Activated T-helper 1 cell treated with anti-CD3 and anti-CD28 coated beads, Interleukin-12 subunit alpha, Interleukin-12 subunit beta, Interleukin-2, Interleukin-4 antibody, amounts not matched to agents 30 ng/mL and 10 ng/mL and 1 ng/mL, durations not matched to agents 14 hours and 24 hours and 36 hours (primary cell): ENCODE measurements around the gene EEPD1. TPM values are rescaled to one million over a fixed set of nuclear protein-coding genes. Genes with fewer than 3 reads are reported as not detected.

Experiments
- DNase-seq: peaks from one replicate; pipeline ENCODE4 v3.0.0; 2021; ENCODE audit warnings: low spot score
- H3K27ac Mint-ChIP-seq: one replicate; pipeline ENCODE4 v1.8.0; 2021; ENCODE audit warnings: mild to moderate bottlenecking, mixed read lengths
- H3K27me3 Mint-ChIP-seq: one replicate; pipeline ENCODE4 v1.8.0; 2022; ENCODE audit warnings: mild to moderate bottlenecking, moderate library complexity, mixed read lengths; ENCODE audit not compliant: insufficient read depth
- H3K36me3 Mint-ChIP-seq: one replicate; pipeline ENCODE4 v1.8.0; 2021; ENCODE audit warnings: low read depth, mixed read lengths
- H3K4me1 Mint-ChIP-seq: one replicate; pipeline ENCODE4 v1.8.0; 2021; ENCODE audit warnings: low read depth, mixed read lengths
- H3K4me3 Mint-ChIP-seq: one replicate; pipeline ENCODE4 v1.8.0; 2021; ENCODE audit warnings: mild to moderate bottlenecking, moderate library complexity, mixed read lengths
- H3K9me3 Mint-ChIP-seq: one replicate; pipeline ENCODE4 v1.8.0; 2021; ENCODE audit warnings: mixed read lengths
- intact Hi-C: fragments of 100-400 bp; cut with micrococcal nuclease; formaldehyde crosslinking; loops from one replicate; pipeline ENCODE4 v1.15.1; 2024
- total RNA-seq: library from RNA; stranded (reverse); gene quantifications from 2 replicates; pipeline ENCODE4 v1.2.3, GENCODE V29; 2022

The EEPD1 gene
- total RNA-seq, 1 donor from 2014 or later: 0.91 TPM

DNA sequence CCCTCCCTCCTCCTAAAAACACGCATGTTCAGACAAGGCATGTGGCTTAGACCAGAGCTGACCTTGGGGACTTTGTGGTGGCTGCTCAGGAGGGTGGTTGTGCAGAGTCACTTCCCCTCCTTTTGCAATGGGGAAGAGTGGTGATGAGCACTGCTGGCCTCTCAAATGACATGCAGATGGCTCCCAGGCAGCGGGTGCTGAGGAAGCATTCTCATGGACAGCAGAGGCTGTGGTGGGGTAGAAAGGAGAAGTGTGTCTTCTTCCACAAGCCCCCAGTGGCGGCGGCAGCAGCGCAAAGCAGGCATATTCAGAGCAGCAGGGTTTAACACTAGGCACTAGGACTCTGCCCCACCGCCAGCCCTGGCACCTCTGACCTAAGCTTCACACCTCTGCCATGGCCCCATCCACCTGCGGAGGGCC is 130.7 kb downstream of the EEPD1 start:
- peaks cover 44% of the 10 kb centered on the region for H3K4me1 Mint-ChIP-seq
- H3K36me3 Mint-ChIP-seq: peaks cover 3% of the 10 kb centered on the region
- intact Hi-C loops: loop anchor here (10.0 kb wide), 1 partner anchor 589 kb away; the partner anchor contains the start of gene HERPUD2
- H3K27ac Mint-ChIP-seq: no peak overlapping the region
- no peak for DNase-seq
- H3K27me3 Mint-ChIP-seq: peaks cover 4% of the 10 kb centered on the region
- no peak overlapping the region for H3K4me3 Mint-ChIP-seq
- H3K9me3 Mint-ChIP-seq: no peaks in the 10 kb centered on the region

DNA sequence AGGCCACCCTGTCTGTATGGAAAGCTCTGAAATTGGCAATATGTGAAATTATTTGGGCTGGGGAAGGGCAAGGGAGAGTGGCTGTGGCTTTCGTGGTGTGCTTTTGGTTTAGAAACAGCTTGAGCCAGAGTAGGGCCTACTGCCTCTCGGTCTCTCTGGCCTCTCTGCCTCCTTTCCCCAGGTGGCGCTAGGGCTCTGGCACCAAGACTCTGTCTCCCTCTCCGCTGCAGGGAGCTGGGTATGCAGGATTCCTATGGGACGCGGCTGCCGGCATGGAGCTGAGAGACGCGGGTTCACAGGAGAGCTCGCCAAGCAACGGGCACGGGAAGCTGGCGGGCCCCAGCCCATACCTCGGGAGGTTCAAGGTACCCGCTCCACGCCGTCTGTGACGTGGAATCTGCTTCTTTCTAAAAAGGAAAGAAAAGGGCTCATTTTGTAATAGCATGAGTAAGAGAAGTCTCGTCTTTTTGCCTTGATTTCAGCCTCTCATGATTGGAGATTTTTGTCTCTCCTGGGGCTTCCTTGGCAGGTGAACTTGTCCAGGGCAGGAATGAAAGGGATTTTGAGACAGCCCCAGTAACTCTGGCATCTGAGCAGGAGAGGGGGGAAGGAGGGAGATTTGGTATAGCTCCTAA is 131.5 kb downstream of the EEPD1 start:
- no peaks in the 10 kb centered on the region for H3K9me3 Mint-ChIP-seq
- H3K4me3 Mint-ChIP-seq: no peak overlapping the region
- peaks cover 51% of the 10 kb centered on the region for H3K4me1 Mint-ChIP-seq
- no peak overlapping the region for H3K27ac Mint-ChIP-seq
- H3K36me3 Mint-ChIP-seq: peaks cover 3% of the 10 kb centered on the region
- peaks cover 4% of the 10 kb centered on the region for H3K27me3 Mint-ChIP-seq
- DNase-seq: no peak
- intact Hi-C loops: loop anchor here (5.0 to 10.0 kb wide), 4 partner anchors 77 to 590 kb away; partner anchors contain the start of genes HERPUD2 and SEPTIN7

DNA sequence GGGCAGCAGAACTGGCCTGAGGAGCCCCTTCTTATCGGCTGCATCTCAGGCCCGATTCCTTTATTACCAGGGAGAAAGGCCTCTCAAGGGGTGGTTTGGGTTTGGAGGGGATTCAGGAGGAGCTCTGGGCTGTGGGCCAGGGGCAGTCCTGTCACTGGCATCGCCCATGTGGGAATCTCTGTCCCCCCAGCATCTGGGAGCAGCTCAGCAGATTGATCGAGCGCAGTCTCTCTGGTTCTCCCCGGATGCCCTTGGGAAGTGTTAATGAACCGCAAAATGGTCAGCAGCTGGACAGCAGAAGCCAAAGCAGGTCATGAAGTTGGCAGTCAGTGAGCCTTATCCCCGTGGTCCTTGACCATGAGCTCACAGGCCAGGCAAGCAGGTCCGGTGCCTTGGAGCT is 132.2 kb downstream of the EEPD1 start:
- no peak for DNase-seq
- H3K4me3 Mint-ChIP-seq: no peak overlapping the region
- H3K9me3 Mint-ChIP-seq: no peaks in the 10 kb centered on the region
- intact Hi-C loops: loop anchor here (5.0 to 10.0 kb wide), 4 partner anchors 78 to 590 kb away; partner anchors contain the start of genes HERPUD2 and SEPTIN7
- H3K36me3 Mint-ChIP-seq: peaks cover 3% of the 10 kb centered on the region
- H3K27ac Mint-ChIP-seq: no peak overlapping the region
- H3K4me1 Mint-ChIP-seq: peaks cover 51% of the 10 kb centered on the region
- H3K27me3 Mint-ChIP-seq: no peaks in the 10 kb centered on the region

DNA sequence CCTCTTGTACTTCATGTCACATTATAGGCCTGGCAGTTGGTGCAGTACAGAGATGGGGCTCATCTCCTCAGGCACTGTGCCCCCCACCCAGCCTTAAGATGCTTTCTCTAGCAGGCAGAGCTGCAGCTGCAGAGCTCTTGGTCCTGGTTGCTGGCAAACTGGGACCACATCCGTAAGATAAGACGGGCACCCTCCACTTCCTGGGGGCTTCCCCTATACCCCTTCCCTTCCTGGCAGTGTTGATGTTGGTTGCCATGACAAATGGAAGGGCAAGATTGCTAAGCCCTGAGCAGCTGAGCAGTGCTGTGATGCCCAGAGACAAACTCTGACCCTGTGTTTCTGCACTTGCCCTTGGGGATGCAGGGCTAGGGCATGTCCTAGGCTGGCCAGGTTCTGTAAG is 133.2 kb downstream of the EEPD1 start:
- H3K36me3 Mint-ChIP-seq: peaks cover 3% of the 10 kb centered on the region
- H3K9me3 Mint-ChIP-seq: no peaks in the 10 kb centered on the region
- intact Hi-C loops: loop anchor here (1.0 to 10.0 kb wide), 5 partner anchors 79 to 591 kb away; partner anchors contain the start of genes EEPD1, HERPUD2 and SEPTIN7
- peak overlapping the region; percentile 74 for H3K4me3 Mint-ChIP-seq
- peaks cover 54% of the 10 kb centered on the region for H3K4me1 Mint-ChIP-seq
- DNase-seq: peak; percentile 55
- peak overlapping the region; percentile 91 for H3K27ac Mint-ChIP-seq
- no peaks in the 10 kb centered on the region for H3K27me3 Mint-ChIP-seq

DNA sequence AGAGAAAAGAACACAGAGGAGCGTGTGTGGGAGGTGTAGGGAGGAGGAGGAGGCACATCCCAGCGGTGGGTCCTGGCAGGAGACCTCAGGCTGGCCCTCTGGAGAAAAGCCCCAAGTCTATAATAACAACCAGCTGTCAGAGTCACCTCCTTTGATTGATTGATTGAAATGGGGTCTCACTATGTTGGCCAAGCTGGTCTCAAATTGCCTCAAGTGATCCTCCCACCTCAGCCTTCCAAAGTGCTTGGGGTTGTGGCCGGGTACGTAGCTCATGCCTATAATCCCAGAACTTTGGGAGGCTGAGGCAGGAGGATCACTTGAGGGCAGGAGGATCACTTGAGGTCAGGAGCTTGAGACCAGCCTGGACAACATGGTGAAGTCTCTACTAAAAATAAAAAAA is 133.6 kb downstream of the EEPD1 start:
- intact Hi-C loops: loop anchor here (1.0 to 10.0 kb wide), 5 partner anchors 79 to 592 kb away; partner anchors contain the start of genes EEPD1, HERPUD2 and SEPTIN7
- Mint-ChIP-seq H3K27ac (peak overlapping the region; percentile 91), H3K36me3 (peaks cover 3% of the 10 kb centered on the region), H3K4me3 (peak overlapping the region; percentile 74), H3K4me1 (peaks cover 58% of the 10 kb centered on the region), H3K9me3 (no peaks in the 10 kb centered on the region), H3K27me3 (no peaks in the 10 kb centered on the region)
- no peak for DNase-seq

DNA sequence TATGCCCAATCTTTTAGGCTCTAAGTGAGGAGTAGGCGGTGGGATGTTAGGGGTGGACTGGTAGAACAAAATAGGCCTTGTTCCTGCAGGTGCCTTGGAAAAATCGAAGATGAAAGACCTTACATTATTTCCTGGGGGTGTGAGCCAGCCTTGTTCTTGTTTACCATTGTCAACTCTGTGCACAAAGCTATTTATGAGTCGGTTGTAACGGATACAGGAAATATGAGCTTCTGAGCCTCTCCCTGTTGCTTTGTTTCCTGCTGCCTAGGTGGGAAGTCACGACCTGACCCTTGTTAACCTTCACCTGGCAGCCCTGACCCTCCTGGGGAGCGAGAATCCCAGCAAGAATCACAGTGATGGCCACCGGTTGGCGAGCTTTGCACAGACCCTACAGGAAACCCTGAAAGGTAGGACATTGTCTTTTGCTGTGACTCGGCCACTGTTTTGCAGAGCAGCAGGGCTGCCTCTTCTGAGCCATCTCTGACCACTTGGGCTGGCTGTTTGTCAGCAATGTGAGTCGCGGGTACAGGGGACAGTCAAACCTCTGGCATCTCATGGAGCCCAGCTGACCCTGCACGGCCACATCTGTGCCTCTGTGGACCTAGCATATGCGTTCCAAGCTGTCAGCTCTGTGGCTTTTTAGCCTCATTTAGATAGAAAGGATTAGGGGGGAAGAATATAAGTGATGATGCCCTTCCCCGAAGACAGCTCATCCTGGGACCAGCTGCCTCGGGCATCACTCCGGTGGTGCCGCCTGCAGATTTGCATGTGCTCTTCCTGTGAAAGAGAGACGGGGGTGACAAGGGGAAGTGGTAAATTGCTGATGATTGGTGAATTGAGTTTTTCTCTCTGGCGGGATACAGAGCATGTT is 134.6 kb downstream of the EEPD1 start:
- DNase-seq: peak; percentile 22
- H3K36me3 Mint-ChIP-seq: peaks cover 3% of the 10 kb centered on the region
- H3K4me1 Mint-ChIP-seq: peaks cover 68% of the 10 kb centered on the region
- no peaks in the 10 kb centered on the region for H3K27me3 Mint-ChIP-seq
- intact Hi-C loops: loop anchor here (5.0 to 10.0 kb wide), 4 partner anchors 80 to 593 kb away; partner anchors contain the start of genes HERPUD2 and SEPTIN7
- peak overlapping the region; percentile 94 for H3K27ac Mint-ChIP-seq
- H3K4me3 Mint-ChIP-seq: peak overlapping the region; percentile 77
- H3K9me3 Mint-ChIP-seq: no peaks in the 10 kb centered on the region

DNA sequence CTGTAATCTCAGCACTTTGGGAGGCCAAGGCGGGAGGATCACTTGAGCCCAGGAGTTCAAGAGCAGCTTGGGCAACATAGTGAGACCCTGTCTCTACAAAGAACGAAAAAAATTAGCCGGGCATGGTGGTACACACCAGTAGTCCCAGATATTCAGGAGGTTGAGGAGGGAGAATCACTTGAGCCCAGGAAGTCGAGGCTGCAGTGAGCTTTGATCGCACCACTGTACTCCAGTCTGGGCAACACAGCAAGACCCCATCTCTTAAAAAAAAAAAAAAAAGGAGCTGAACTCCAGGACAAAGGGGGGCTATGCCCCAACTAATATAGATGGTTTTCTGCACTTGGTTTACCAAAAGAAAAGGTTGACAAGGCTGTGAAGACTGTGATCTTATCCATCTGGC is 135.4 kb downstream of the EEPD1 start:
- Mint-ChIP-seq H3K27me3 (no peaks in the 10 kb centered on the region), H3K9me3 (no peaks in the 10 kb centered on the region), H3K36me3 (peaks cover 3% of the 10 kb centered on the region), H3K4me3 (peak overlapping the region; percentile 77), H3K4me1 (peaks cover 61% of the 10 kb centered on the region), H3K27ac (peak overlapping the region; percentile 94)
- intact Hi-C loops: loop anchor here (5.0 to 10.0 kb wide), 4 partner anchors 81 to 594 kb away; partner anchors contain the start of genes HERPUD2 and SEPTIN7
- DNase-seq: no peak

DNA sequence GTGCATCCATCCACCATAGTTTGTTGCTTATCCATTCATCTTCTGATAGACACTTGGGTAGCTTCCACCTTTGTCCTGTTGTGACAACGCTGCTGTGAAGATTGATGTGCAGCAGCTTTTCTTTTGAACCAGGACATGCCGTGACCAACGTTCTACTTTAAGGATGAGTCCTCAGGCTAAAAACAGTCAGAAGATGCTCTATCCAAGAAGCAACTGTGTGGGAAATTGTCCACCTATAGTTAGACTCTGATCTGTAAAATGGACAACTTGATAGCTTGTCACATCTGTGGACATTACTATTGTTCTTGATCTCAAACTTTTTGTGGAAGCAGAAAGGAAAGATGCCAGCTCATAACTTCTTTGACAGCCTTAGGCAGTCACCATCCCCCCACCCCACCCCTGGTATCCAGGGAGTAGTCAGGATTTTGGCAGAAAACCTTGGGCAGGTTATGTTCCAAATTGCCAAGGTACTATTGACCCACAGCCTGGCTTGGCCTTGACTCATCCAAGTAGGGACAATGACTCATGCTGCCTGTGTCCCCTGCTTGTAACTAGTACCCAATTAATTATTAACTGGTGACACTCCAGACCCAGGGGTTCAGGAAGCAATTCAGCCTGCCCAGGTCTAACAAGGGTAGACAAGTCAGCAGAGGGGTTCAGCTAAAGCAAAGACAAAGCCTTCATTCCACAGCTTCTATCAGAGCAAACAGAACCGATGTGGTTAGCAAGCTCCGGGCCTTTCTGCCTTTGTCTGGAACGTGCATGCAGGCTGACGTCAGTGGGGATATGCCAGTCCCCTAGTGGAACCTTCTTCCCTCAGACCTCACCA is 137.0 kb downstream of the EEPD1 start:
- no peak overlapping the region for H3K27ac Mint-ChIP-seq
- no peak overlapping the region for H3K4me3 Mint-ChIP-seq
- peaks cover 49% of the 10 kb centered on the region for H3K4me1 Mint-ChIP-seq
- peaks cover 3% of the 10 kb centered on the region for H3K36me3 Mint-ChIP-seq
- no peak for DNase-seq
- H3K27me3 Mint-ChIP-seq: no peaks in the 10 kb centered on the region
- intact Hi-C loops: loop anchor here (2.0 to 10.0 kb wide), 5 partner anchors 77 to 595 kb away; partner anchors contain the start of genes HERPUD2 and SEPTIN7
- no peaks in the 10 kb centered on the region for H3K9me3 Mint-ChIP-seq

DNA sequence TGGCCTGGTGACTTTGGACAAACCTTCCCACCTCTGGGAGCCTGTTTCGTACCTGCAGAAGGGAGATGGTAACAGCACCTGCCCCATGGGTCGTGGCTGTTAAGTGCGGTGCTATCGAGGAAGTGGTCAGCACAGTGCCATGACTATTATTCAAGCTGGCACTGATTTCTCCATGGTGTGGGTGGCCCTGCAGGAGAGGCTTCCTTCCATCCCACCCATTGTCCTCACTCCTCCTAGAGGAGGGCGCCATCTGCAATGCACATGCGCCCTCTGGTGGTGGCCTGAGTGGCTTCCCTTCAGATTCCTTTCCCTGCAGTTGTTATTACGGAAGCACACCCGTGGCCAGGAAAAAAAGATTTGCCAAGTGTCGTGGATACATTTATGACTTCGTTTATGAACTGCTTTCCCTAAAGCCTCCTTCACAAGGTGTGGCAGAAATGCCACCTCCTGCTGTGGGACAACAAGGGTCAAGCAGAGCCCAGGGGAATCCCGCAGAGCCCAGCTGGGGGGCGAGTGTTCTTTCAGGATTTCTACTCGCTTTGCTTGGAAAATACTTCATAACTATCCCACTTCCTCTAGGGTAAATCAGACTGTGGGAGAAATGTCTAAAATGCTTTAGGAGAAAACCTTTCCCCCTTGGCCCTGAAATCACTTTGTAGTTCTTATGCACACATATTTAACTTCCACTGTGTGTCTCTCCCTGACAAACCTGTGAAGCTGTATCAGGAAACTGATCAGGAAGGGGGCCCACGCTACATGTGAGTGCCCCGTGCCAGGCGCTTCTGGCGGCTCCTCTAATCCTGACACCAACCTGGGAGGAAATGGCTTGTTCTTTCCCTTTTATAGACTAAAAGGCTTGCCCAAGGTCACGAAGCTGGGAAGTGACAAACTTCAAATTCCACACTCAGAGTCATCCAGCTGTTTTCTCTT is 138.6 kb downstream of the EEPD1 start:
- H3K27ac Mint-ChIP-seq: no peak overlapping the region
- H3K36me3 Mint-ChIP-seq: peaks cover 3% of the 10 kb centered on the region
- H3K4me1 Mint-ChIP-seq: peaks cover 41% of the 10 kb centered on the region
- no peaks in the 10 kb centered on the region for H3K27me3 Mint-ChIP-seq
- DNase-seq: peak; percentile 46
- intact Hi-C loops: loop anchor here (1.0 to 2.0 kb wide), 3 partner anchors 75 to 374 kb away; a partner anchor contains a TSS
- peak overlapping the region; percentile 31 for H3K4me3 Mint-ChIP-seq
- H3K9me3 Mint-ChIP-seq: no peaks in the 10 kb centered on the region

DNA sequence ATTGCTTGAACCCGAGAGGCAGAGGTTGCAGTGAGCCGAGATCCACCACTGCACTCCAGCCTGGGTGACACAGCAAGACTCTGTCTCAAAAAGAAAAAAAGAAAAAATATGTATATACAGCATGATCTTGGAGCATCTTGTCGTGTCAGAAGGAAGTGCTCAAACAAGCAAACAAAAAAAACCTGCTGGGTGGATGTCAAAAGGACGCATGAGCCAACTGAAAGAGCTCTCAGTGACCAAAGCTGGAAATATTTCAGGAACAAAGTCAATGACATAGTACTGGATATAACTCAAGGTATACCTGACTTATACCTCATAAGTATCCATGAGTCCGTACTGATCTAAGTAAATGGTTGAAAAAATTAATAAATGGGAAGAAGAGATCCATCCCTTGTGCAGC is 142.0 kb downstream of the EEPD1 start:
- H3K36me3 Mint-ChIP-seq: peaks cover 3% of the 10 kb centered on the region
- no peak overlapping the region for H3K27ac Mint-ChIP-seq
- no peak overlapping the region for H3K4me3 Mint-ChIP-seq
- H3K27me3 Mint-ChIP-seq: no peaks in the 10 kb centered on the region
- no peaks in the 10 kb centered on the region for H3K9me3 Mint-ChIP-seq
- intact Hi-C loops: no loop called here
- H3K4me1 Mint-ChIP-seq: peaks cover 22% of the 10 kb centered on the region
- no peak for DNase-seq

DNA sequence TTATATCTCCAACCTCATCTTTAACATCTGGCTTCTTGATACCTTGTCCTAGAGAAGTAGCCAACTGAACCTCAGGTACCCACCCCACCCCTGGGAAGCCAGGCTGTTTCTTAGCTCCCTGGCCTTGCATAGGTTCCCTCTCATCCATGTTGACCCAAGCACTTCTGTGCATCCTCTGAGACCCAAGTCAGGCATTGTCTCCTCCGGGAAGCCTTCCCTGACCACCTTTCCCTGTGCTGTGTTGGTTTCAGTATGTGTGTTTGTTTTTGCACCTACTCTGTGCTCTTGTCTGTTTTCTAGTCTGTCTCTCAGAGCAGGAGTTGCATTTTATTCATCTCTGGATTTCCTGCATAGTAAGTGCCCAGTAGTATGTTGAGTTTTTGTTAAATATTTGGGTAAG is 143.2 kb downstream of the EEPD1 start:
- H3K27me3 Mint-ChIP-seq: no peaks in the 10 kb centered on the region
- no peaks in the 10 kb centered on the region for H3K9me3 Mint-ChIP-seq
- no peak overlapping the region for H3K4me3 Mint-ChIP-seq
- intact Hi-C loops: no loop called here
- DNase-seq: no peak
- peaks cover 18% of the 10 kb centered on the region for H3K4me1 Mint-ChIP-seq
- peaks cover 3% of the 10 kb centered on the region for H3K36me3 Mint-ChIP-seq
- no peak overlapping the region for H3K27ac Mint-ChIP-seq
